Omental fat pad (tissue), 4 donors: ENCODE data around the gene APEX1. TPM values are rescaled to one million over a fixed set of nuclear protein-coding genes. Genes with fewer than 3 reads are reported as not detected.
A peak's percentile ranks its signal among the peaks of the same experiment; 100 is the strongest.

Experiments used
- ATAC-seq: fragments of 150-250 bp; one replicate; pipeline ENCODE4 v1.9.1; 2016; ENCODE audit warnings: mild to moderate bottlenecking, moderate library complexity; ENCODE audit not compliant: low FRiP score
- DNase-seq: peaks from one replicate; pipeline ENCODE4 v3.0.0-alpha.2; 2019; ENCODE audit warnings: low spot score
- total RNA-seq, 4 donors: library from RNA; depleted of rRNA; stranded (reverse); fragments of >200 nt; gene quantifications; one replicate each; pipeline ENCODE4 v1.1.0, GENCODE V29; 2016
- TF ChIP-seq, protein P1 (sequence below), 3 donors: fragments of 450-650 bp; IDR thresholded peaks; one replicate each; pipeline ENCODE4 v1.5.1; 2016 to 2017; ENCODE audit warnings: antibody characterized with exemption in 3 of 3, mild to moderate bottlenecking in 3 of 3, moderate library complexity in 2 of 3

Gene APEX1
- total RNA-seq, 4 donors from 2014 or later: 110 to 146 (median 131) TPM

DNA sequence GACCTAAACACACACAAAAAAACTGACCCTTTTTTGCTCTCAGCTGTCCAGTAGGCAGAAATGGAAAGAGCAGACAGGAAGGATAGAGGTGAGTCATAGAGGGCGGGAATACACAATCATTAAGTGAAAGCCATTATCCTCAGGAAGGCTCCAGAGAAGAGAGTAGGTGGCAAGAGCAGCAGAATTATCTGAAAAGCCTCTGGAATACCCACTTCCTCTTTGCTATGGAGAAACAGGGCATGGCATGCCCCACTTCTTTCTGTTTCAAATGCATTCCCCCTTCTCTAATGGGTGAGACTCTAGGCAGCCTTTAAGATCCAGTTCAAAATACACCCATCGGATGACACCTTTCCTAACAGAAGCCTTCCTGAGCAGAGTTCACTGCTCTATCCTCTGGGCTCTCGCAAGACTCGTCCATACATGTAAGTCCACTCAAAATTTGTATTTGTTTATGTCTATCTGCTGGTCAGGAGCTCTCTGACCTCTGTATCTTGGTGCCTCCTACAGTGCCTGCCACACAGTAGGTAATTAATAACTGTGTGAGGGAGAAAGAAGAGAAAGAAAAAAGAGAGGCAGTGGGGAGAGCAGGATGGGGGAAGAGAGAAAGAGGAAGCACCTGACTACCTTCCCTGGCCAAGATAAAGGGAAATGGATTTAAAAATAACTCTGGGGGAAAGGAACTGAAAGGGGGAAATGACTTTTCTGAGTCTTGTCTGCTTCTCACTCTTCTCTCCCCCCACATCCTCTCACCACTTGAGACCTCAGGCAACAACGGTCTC, 27.6 kb upstream of the APEX1 start:
- ATAC-seq: peak; percentile 53
- DNase-seq: no peak
- TF ChIP-seq, protein P1, sequence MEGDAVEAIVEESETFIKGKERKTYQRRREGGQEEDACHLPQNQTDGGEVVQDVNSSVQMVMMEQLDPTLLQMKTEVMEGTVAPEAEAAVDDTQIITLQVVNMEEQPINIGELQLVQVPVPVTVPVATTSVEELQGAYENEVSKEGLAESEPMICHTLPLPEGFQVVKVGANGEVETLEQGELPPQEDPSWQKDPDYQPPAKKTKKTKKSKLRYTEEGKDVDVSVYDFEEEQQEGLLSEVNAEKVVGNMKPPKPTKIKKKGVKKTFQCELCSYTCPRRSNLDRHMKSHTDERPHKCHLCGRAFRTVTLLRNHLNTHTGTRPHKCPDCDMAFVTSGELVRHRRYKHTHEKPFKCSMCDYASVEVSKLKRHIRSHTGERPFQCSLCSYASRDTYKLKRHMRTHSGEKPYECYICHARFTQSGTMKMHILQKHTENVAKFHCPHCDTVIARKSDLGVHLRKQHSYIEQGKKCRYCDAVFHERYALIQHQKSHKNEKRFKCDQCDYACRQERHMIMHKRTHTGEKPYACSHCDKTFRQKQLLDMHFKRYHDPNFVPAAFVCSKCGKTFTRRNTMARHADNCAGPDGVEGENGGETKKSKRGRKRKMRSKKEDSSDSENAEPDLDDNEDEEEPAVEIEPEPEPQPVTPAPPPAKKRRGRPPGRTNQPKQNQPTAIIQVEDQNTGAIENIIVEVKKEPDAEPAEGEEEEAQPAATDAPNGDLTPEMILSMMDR (IDR thresholded peaks at IDR 0.05): no peak

DNA sequence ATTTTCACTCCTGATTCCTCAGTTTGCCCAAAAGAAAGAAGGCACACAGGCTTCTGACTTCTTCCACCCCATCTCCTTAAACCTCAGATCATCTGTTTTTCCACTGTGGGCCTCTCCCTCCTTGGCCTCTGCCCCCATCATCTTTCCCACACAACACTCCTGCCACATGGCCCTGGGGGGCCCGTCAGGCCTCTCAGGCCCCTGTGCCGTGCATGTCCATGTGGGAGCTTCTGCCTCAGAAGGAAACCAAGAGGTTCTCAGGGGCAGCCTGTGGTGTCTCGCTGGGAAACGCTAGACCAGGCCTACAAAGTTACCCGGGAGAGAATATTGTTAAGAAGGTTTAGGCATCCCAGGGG, 27.0 kb upstream of the APEX1 start:
- no peak for DNase-seq
- TF ChIP-seq, protein P1 (IDR thresholded peaks at IDR 0.05): no peak
- no peak for ATAC-seq

DNA sequence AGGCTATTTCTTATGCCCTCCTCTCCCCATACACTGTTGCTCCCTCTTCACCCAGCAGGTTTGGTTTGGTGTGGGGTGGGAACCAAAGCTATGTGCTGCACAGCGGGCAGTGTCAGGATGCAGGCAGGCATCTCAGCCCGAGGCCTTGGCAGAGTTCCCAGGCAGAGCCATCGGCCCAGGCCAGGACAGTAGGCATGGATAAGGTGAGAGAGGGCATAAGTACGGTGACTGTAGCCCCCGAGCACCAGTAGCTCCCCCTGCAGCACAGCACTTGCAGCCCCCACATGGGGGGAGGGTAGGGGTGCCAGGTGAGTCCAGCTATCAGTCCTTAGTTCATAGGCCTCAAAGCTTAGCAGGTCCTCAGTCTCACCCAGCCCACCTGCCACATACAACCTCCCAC, 26.2 kb upstream of the APEX1 start:
- TF ChIP-seq, protein P1 (IDR thresholded peaks at IDR 0.05): no peak
- ATAC-seq (no peak), DNase-seq (no peak)

DNA sequence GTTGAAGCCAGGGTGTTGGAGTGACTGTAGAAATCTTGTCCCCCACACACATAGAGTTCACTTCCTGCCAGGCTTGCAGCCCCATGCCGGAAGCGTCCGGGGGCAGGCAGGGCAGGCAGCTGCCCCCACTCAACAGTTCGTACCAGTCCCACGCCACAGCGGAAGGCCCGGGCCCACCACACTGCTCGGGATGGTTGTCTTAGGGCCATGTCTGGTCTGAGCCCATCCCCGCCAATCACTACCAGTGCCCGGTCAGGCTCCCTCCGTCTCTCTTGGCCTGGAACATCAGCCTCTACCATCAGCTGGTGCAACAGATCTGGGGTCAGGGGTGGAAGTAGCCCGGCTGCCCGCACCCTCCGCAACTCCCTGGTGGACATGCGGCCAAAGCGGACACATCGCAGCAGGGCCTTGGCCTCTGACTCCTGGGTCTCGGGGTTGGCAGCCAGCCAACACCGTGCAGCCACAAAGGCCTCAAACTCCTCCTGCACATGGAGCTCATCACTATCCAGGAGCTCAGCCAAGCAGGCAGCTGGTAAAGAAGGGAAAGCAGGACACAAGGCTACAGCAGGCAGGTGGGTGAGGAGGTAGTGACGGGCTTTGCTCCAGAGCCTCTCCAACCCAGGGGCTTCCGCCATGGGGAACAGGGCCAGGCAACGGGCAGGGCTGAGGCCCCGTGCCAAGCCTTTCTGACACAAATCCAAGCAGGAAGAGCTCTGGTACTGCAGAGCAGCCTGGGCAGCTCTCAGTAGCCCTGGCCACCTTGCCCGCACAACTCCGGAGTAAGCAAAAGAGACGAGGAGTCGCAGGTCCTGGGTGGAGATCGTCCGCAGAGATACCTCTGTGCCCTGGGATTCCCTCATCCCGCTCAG, 25.0 kb upstream of the APEX1 start:
- TF ChIP-seq, protein P1 (IDR thresholded peaks at IDR 0.05): no peak
- DNase-seq (no peak), ATAC-seq (no peak)

DNA sequence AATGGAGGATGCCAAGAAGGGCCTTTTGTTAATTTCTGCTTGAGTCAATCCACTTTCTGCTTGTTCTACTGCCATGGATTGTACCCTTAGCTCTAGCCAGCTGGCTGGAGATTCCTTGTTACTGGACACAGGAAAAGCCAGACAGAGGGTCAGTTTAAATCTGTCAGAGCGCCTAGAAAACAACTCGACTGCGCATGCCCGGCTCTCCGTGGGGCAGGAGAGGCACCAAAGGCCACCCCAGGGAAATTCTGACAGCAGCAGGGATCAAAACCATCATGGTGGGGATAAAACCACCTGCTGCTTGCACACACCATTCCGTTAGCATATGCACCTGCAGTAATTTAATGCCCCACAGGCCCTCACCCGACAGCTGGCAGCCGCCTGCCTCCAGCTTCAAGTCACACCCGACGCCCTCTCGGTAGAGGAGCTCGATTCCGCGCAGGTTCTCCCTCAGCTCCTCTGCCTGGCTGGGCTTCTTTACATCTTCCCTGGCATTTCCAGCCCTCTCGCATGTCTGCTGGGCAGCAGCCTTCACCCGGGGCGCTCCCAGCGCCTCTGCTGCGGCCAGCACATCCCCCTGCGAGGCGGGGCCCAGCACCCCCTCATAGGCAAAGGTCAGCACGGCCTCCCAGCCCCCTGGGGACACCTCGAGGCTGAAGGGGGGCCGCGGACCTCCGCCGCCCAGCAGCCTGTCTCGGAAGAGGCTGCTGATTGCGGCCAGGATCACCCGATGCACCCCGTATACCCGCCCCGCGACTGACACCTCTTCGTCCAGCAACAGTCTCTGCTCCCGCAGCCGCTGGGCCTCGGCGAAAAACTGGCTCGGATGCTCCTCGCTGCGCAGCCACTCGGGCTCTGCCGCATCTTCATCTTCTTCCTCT, 20.1 kb upstream of the APEX1 start:
- TF ChIP-seq, protein P1 (IDR thresholded peaks at IDR 0.05): no peak
- DNase-seq (no peak), ATAC-seq (no peak)

DNA sequence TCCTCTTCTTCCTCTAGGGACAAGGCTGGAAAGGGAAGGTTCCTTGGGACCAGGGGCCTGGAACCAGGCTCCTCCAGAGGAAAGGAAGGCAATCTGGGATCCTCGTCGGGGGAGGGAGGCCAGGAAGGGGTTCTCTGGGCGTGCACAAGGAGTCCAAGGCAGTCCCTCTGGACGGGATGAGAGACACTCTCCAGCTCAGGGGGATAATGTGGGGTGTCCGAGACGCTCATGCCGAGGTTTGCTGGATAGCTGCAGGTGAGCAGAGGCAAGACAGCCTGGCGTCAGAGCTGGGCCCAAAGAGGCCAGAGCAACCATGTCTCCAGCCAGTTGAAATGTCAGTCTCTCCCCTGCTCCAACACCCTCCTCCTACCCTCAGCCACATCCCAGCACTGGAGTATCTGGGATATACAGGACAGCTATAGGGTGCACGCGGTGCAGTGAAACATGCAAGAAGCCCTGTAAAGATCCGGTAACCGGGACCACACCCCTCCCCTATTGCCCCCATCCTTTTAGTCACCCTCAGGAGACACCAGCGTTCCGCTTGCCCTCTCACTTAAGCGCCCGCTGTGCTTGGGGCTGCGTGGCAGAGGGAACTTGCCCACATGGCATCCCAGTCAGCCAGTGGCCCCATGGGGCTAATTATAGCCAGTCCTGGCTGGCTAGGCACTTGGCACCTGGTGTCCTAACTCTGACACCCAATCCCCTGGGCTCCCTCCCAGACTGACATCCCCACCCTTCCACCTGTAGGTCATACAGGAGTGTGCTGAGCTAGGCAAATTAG, 19.3 kb upstream of the APEX1 start, which contains the start of gene KLHL33:
Gene KLHL33, minus strand, starts transcription at position 585 of the 781 bp plus-strand sequence. Its CDS starts 355 bp downstream, at position 230.
- DNase-seq (no peak), ATAC-seq (no peak)
- TF ChIP-seq, protein P1 (IDR thresholded peaks at IDR 0.05): no peak
